WERI-Rb-1 (cell line): ENCODE data around the gene PITPNB.

Experiments
- DNase-seq: peaks from one replicate; pipeline ENCODE4 v3.0.0-alpha.2; 2020
- H3K27ac ChIP-seq: fragments of 250-450 bp; sonication (Bioruptor Pico); 2 replicates; pipeline ENCODE4 v1.5.1; 2020; ENCODE audit warnings: mild to moderate bottlenecking, moderate library complexity
- H3K27me3 ChIP-seq: fragments of 250-450 bp; sonication (Bioruptor Pico); 2 replicates; pipeline ENCODE4 v1.5.1; 2021; ENCODE audit warnings: mild to moderate bottlenecking, low read depth, moderate library complexity; ENCODE audit not compliant: insufficient read depth, severe bottlenecking
- H3K36me3 ChIP-seq: fragments of 250-450 bp; sonication (Bioruptor Pico); 2 replicates; pipeline ENCODE4 v1.5.1; 2020; ENCODE audit warnings: mild to moderate bottlenecking, moderate library complexity
- H3K4me3 ChIP-seq: 2 replicates; pipeline ENCODE4 v1.5.1; 2011; ENCODE audit warnings: low read depth, mild to moderate bottlenecking, control low read depth, low read length
- H3K9me3 ChIP-seq: fragments of 250-450 bp; sonication (Bioruptor Pico); 2 replicates; pipeline ENCODE4 v1.5.1; 2021; ENCODE audit warnings: mild to moderate bottlenecking, moderate library complexity; ENCODE audit not compliant: severe bottlenecking
- CTCF ChIP-seq: IDR thresholded peaks from 2 replicates; pipeline ENCODE4 v1.5.1; 2011; ENCODE audit warnings: low read depth, mild to moderate bottlenecking, control low read depth, inconsistent platforms, low read length

PITPNB gene

GRCh38 chr22:27903805-27904473, 15.1 kb downstream of the PITPNB start:
- Histone ChIP-seq H3K27me3 (no peaks in the 10 kb centered on the region), H3K27ac (no peak overlapping the region), H3K9me3 (no peaks in the 10 kb centered on the region), H3K4me3 (no peak overlapping the region), H3K36me3 (peaks cover 59% of the 10 kb centered on the region)
- no peak for TF ChIP-seq CTCF
- no peak for DNase-seq

- Histone ChIP-seq H3K27me3 (no peaks in the 10 kb centered on the region), H3K9me3 (no peaks in the 10 kb centered on the region), H3K27ac (no peak overlapping the region), H3K4me3 (no peak overlapping the region), H3K36me3 (peaks cover 62% of the 10 kb centered on the region)
- no peak for DNase-seq
- TF ChIP-seq CTCF, result no peak
Measured at GRCh38 chr22:27900153-27900552, 18.9 kb downstream of the PITPNB start.

- no peaks in the 10 kb centered on the region for H3K27me3 ChIP-seq
- no peak for TF ChIP-seq CTCF
- H3K9me3 ChIP-seq, result no peaks in the 10 kb centered on the region
- H3K36me3 ChIP-seq, result peaks cover 79% of the 10 kb centered on the region
- H3K27ac ChIP-seq, result no peak overlapping the region
- no peak for DNase-seq
- H3K4me3 ChIP-seq, result no peak overlapping the region
Measured at GRCh38 chr22:27896245-27896644, 22.8 kb downstream of the PITPNB start.

GRCh38 chr22:27895600-27895999, 23.5 kb downstream of the PITPNB start:
- Histone ChIP-seq H3K36me3 (peaks cover 85% of the 10 kb centered on the region), H3K27ac (no peak overlapping the region), H3K9me3 (no peaks in the 10 kb centered on the region), H3K4me3 (no peak overlapping the region), H3K27me3 (no peaks in the 10 kb centered on the region)
- no peak for DNase-seq
- no peak for TF ChIP-seq CTCF

- no peaks in the 10 kb centered on the region for H3K9me3 ChIP-seq
- H3K4me3 ChIP-seq, result no peak overlapping the region
- no peak for DNase-seq
- H3K36me3 ChIP-seq, result peaks cover 69% of the 10 kb centered on the region
- no peak overlapping the region for H3K27ac ChIP-seq
- no peak for TF ChIP-seq CTCF
- H3K27me3 ChIP-seq, result no peaks in the 10 kb centered on the region
Measured at GRCh38 chr22:27892811-27893210, 26.2 kb downstream of the PITPNB start.

GRCh38 chr22:27892064-27892463, 27.0 kb downstream of the PITPNB start:
- DNase-seq, result no peak
- no peak for TF ChIP-seq CTCF
- no peak overlapping the region for H3K4me3 ChIP-seq
- H3K36me3 ChIP-seq, result peaks cover 62% of the 10 kb centered on the region
- no peak overlapping the region for H3K27ac ChIP-seq
- no peaks in the 10 kb centered on the region for H3K9me3 ChIP-seq
- no peaks in the 10 kb centered on the region for H3K27me3 ChIP-seq
